AG04449 (cell line): Measurements from ENCODE around the gene PKN1.
A peak's percentile ranks its signal among the peaks of the same experiment; 100 is the strongest.

Source experiments
- CTCF ChIA-PET: fragments of 350-600 bp; formaldehyde crosslinking; extraction: SDS; loops from one replicate; lab custom pipeline; 2021; ENCODE audit warnings: antibody characterized with exemption; lab: Yijun Ruan, JAX
- POLR2A ChIA-PET: fragments of 400-600, 350-600 bp; formaldehyde crosslinking; extraction: SDS; loops from one replicate; lab custom pipeline; 2020; ENCODE audit warnings: antibody characterized with exemption, inconsistent platforms; lab: Yijun Ruan, JAX
- DNase-seq: peaks from one replicate; pipeline ENCODE4 v3.0.0-alpha.2; 2010; ENCODE audit warnings: low read depth, low spot score
- H3K4me3 ChIP-seq: 2 replicates; pipeline ENCODE4 v1.5.1; 2011; ENCODE audit warnings: low read depth, mild to moderate bottlenecking, control low read depth, low read length
- CTCF ChIP-seq: IDR thresholded peaks from one replicate; pipeline ENCODE4 v1.5.1; 2011; ENCODE audit warnings: mild to moderate bottlenecking, moderate library complexity, low read length, control low read depth, inconsistent platforms; ENCODE audit not compliant: insufficient read depth; ENCODE audit errors: missing control alignments

The PKN1 gene

GRCh38 chr19:14494411-14494810 lies 61.3 kb downstream of the PKN1 start:
- DNase-seq = no peak
- TF ChIP-seq CTCF = no peak
- peak overlapping the region; percentile 85 for H3K4me3 ChIP-seq
- POLR2A ChIA-PET = interaction anchor here (1.0 kb wide), 1 partner anchor 24 kb away, joined by 3 read pairs; the partner anchor contains the start of gene DNAJB1
- CTCF ChIA-PET = interaction anchor here (3.5 kb wide), 1 partner anchor 11 kb away, joined by 23 read pairs; no protein-coding TSS in a partner anchor

GRCh38 chr19:14494910-14495671 lies 62.0 kb downstream of the PKN1 start:
- no peak for TF ChIP-seq CTCF
- ChIA-PET POLR2A (interaction anchor here (1.0 kb wide), 1 partner anchor 23 kb away, joined by 3 read pairs; the partner anchor contains the start of gene DNAJB1), CTCF (interaction anchor here (1.3 to 4.5 kb wide), 7 partner anchors 9 to 62 kb away, joined by 3 to 32 read pairs (median 7); partner anchors contain the start of gene PTGER1)
- peak overlapping the region; percentile 85 for H3K4me3 ChIP-seq
- no peak for DNase-seq

- CTCF ChIA-PET = interaction anchor here (1.3 to 4.5 kb wide), 7 partner anchors 8 to 61 kb away, joined by 3 to 32 read pairs (median 7); partner anchors contain the start of gene PTGER1
- no peak for DNase-seq
- H3K4me3 ChIP-seq = peak overlapping the region; percentile 85
- TF ChIP-seq CTCF = no peak
- POLR2A ChIA-PET = interaction anchor here (1.0 kb wide), 1 partner anchor 23 kb away, joined by 3 read pairs; the partner anchor contains the start of gene DNAJB1
Observed at GRCh38 chr19:14495672-14496028, 62.5 kb downstream of the PKN1 start.

GRCh38 chr19:14496029-14496833 lies 63.1 kb downstream of the PKN1 start, which contains the start of gene GIPC1:
Gene GIPC1 (minus strand): TSS chr19:14496127. CDS start chr19:14482976, 13,151 bp downstream.
- TF ChIP-seq CTCF = no peak
- ChIA-PET CTCF (interaction anchor here (1.3 to 4.5 kb wide), 7 partner anchors 8 to 60 kb away, joined by 3 to 32 read pairs (median 7); partner anchors contain the start of gene PTGER1), POLR2A (interaction anchor here (0.6 to 1.0 kb wide), 3 partner anchors 9 to 22 kb away, joined by 3 to 6 read pairs (median 4); partner anchors contain the start of gene DNAJB1)
- H3K4me3 ChIP-seq = peak within 1 kb of the TSS; percentile 85
- peak; percentile 92 for DNase-seq

- H3K4me3 ChIP-seq = peak overlapping the region; percentile 56; the same call in 1 of the 2 replicates
- ChIA-PET POLR2A (interaction anchor here (0.6 to 1.6 kb wide), 4 partner anchors 9 to 21 kb away, joined by 3 to 7 read pairs (median 5); partner anchors contain the start of gene DNAJB1), CTCF (interaction anchor here (2.5 to 4.5 kb wide), 4 partner anchors 9 to 60 kb away, joined by 7 to 32 read pairs (median 22); no protein-coding TSS in a partner anchor)
- no peak for DNase-seq
- TF ChIP-seq CTCF = no peak
Observed at GRCh38 chr19:14496834-14497227, 63.7 kb downstream of the PKN1 start.
